GM19397 (cell line): ENCODE data around the gene TLN1.

Experiments used
- ATAC-seq: cut with Tn5 transposase; IDR thresholded peaks from one replicate; pipeline ENCODE4 v1.9.1; 2021; ENCODE audit warnings: mild to moderate bottlenecking, moderate library complexity; ENCODE audit not compliant: unreplicated experiment

TLN1 gene

DNA sequence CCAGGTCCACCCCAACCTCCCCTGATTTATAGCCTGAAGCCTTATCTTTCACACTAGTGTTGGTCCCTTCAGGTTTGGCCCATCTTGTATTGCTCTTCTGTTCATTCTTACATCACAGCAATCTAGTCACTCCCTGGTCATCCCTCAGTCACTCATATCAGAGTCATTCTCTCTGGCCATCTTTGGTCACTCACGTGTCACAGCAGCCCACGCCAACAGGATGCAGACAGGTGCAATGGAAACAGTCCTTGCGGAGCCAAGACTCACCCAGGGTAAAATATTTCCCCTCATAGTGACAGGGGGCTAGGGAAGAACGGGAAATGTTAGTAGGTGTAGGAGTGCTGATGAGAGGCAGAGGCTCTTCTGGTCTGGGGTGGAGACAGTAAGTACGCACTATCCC, 21.5 kb upstream of the TLN1 start:
- ATAC-seq = no peak

DNA sequence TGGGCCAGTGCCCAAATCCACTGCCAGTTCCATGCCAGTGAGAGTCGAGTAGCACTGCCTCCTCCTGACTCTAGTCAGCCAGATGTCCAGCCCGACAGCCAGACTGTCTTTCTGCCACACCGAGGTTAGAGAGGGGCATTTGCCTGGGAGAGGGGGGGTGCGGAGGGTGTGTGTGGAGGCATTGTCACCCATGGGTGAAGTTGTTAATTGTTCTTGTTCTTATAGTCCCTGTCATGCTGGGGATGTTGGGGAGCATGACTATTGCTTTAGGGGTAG, 18.2 kb upstream of the TLN1 start:
- no peak for ATAC-seq

DNA sequence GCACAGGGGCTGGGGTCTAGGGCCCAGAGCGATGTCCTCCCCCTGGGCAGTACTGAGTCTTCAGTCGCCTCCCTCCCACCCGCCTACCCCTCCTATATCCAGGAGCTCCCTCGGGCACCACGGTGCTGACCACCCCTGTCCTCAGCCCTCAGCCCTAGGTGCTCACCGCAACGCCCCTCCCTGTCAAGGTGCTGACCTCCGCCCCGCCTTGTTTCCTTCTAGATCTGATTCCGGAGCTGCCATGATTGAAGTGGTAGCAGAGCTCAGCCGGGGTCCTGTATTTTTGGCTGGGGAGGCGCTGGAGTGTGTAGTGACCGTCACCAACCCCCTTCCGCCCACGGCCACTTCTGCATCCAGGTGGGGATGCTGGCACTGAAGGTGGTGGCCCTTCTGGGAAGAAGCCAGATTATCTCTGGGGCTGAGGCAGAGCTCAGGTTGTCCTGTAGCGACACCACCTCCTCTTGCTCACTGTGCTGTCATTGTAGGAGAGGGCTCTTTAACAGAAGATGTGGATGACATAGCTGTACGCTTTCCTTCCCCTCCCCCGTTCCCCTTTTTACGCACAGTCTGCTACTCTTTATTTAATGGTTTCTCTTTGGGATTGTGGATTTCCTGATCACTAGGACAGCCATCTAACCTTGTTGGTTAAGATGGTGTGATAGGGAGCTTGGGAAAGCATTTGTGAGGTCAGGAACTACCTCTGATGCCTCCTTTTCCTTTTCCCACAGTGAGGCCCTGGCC, 17.7 kb upstream of the TLN1 start:
- ATAC-seq = peak; percentile 29

DNA sequence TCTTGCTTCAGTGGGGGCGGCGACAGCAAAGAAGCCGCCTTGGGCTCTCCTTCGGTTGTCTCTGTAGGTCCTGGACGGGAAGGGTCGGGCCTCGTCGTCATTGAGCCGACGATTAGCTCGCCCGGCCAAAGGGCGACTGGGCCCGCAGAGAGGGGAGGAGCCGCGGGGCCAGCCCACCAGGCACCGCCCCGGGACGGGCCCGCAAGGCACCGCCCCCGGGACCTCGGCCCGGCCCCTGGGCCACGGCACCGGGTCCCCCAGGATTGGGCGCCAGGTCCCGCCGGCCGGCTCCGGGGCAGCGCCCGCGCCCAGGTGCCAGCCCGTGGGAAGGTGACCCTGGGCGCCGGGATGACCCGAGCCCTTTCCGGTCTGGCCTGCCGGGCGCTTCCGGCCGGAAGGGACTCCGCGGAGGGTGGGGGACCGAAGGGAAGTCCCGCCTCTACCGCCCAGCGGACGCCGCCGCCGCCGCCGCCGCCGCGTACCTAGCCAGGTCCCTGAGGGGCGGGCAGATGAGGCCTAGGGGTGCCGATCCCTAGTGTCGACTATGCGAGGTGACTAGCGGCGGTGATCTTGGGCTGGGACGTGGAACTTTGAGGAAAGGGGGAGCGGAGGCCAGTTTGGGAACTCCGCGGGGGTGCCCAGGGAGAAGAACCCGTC, 17.0 kb upstream of the TLN1 start, which contains the start of the genes GBA2 and RGP1:
Gene GBA2, minus strand, starts transcription at position 371 of the 657 bp plus-strand sequence. CDS start 524 bp downstream, outside the sequence.
Gene RGP1, plus strand, starts transcription at position 430 of the 657 bp plus-strand sequence. CDS start 469 bp downstream, outside the sequence.
- ATAC-seq = peak; percentile 82

DNA sequence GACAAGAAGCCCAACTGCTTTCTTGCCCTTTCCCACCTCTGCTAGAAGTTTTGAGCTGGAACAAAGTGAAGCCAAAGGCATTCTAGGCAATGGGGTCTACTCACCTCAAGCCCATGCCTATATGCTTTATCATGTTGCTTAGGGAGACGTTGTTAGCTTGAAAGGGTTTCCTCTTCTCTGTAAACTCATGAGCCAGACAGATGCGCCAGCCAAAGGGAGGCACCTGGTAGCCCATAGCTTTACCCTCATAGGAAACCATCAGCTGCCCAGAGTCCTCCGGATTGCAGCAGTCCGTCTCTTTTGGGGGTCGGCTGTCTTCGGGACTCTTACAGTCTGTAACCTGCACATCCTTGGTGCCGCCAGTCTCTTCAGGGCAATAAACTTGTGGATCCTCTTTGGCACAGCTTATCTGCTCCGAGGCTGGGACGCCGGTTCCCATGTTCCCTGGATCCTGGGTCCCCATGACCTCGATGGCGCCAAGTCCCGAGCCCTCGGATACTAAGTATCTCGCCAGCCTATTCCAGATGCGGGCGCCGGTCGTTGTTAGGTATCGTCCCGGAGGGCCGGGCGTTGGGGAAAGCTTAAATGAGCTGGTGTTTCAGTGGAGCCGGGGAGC, 16.4 kb upstream of the TLN1 start:
- ATAC-seq = no peak

DNA sequence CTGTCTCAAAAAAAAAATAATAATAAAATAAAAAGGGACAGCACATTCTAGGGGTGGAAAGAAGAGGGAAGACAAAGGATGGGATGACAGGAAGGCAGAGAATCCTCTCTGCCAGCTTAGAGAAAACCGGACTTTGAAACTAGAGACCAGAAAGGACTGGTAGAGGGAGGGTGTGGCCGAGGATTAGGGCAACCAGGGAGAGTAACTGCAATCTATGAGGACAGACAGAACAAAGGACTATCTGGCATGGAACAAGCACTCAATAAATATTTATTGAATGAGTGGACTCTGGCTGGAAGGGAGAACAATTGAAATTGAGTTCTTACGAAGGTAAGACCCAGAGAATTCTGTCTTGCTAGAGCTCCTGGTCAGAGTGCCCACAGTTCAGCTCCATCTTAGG, 14.6 kb upstream of the TLN1 start:
- no peak for ATAC-seq

DNA sequence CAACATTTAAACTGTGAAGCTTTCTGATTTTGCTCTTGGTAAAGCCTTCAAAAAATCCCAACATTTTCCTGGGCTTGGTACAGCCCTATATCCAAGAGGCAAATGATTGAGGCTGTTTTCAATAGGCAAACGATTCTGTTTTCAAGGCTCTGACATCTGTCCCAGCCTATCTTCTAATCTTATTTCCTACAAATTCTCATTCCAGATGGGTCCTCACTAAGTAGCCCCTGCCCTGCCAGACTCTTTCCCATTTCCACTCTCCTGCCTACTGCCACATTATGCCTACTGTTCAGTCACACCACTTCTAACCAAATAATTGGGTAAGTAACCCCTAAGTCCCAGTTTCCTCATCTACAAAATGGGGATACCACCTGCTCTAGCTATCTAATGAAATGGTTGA, 13.6 kb upstream of the TLN1 start:
- ATAC-seq = no peak

DNA sequence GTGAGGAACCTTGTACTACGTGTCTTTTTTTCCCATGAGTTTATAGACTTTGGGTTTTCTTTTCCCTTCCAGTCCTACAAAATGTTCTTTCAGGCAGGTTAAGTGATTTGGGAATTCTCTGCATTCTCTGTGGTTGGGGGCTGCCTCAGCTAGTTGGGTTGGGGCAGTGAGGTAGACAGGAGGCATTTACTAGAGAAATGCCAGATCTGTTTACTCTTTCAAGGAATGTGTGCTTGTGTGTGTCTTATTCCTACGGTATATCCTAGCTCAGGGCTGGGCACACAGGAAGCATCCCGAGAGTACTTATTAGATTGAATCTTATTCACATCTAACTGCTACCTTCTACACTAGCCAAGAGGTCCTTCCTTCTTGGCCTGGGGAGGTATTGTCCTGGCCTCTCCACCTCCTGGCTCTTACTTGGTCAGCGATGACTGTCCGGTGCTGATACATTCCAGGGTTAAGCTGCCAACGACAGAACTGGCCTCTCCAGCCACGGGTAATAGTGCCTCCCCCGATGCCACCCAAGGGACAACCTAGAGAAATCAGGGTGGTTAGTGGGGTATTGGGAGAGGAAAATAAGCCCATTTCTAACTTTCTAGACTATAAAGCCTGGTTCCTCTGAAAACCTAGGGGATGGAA, 12.0 kb upstream of the TLN1 start:
- no peak for ATAC-seq

DNA sequence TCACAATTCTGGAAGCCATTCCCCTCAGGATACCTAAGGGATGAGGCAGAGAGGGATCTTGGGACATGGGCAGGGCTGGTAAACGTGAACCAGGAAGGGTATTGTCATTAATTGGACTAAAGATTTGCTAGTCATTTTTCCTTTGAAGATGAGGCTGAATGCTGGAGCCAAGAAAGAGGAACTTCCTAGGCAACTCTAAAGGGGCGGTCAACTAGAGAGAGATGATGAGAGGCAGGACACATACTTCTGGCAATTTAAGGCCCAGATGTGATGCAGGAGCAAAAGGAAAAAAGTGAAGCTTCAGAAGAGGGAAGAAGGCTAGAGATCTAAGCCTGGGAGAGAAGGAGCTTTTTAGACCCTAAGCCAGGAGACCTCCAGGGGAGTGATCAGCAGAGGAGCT, 11.5 kb upstream of the TLN1 start:
- ATAC-seq = no peak

DNA sequence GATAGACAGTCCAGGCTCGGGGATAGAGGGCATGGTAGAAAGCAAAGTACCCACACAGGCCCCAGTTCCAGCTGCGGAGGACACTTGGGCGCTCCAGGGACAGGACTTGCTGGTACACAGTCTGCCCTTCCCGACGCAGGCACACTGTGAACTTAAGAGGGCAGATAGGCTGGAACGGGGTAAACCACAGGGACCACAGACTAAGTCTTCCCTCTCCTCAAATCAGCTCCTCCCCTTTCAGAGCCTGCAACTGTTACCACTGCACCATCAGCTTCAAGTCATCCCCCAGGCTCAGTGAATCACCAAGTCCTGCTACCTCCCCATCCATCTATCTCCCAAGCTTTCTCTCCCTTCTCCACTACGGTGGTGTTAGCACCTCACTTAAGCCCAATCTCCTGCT, 9.7 kb upstream of the TLN1 start:
- ATAC-seq = no peak

DNA sequence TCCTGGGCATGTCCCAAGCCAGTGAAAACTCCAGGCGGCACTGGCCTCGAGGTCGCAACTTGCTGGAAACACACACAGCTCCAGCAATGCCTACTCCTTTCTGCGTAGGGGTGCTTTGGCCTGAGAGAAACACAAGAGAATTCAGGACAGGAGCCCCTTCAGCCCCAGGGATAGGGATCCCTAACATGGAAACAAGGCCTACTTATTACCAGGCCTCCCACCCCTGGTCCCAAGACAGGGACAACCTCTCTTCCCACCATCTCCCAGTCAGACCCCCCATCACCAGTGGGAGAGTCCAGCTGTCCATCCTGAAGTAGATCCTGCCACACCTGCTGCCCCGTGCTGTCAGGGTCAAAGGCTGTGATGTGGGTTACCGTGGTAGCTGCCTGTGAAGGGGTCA, 8.2 kb upstream of the TLN1 start:
- no peak for ATAC-seq

DNA sequence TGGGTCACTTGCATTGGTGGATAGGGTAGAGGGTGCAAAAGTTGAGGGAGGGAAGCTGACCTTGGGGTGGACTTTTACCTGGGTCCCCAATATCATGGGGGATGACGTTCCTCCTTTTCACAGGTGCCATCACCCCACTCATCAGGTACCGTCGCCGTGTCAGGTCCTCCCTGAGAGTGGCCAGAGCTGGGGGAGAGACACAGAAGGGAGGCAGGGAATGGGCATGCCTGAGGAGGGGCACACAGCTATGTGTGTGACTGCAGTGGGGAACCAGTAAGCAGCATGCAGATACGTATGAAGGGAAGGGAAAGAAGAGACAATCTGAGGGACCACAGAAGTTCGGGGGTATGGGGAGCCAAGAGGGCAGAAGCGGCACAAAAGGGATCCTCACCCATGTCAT, 6.9 kb upstream of the TLN1 start:
- ATAC-seq = no peak

DNA sequence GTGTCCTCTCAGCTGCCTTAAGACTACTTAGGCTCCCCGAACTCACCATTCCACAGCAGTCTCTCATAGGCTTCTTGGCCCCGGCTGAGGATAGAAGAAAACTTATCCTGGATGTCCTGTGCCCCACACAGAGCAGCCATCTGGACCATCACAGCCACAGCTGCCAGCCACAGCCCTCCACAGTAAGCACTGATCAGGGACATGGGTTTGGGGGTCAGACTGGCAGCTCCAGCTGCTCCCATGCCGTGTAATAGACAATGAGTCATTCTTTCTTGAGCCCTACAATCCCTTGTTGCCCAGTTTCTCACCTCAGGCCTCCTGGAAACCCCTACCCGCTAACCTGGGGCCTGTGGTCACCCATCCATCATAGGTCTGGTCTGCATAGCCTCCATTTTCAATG, 6.2 kb upstream of the TLN1 start:
- no peak for ATAC-seq

DNA sequence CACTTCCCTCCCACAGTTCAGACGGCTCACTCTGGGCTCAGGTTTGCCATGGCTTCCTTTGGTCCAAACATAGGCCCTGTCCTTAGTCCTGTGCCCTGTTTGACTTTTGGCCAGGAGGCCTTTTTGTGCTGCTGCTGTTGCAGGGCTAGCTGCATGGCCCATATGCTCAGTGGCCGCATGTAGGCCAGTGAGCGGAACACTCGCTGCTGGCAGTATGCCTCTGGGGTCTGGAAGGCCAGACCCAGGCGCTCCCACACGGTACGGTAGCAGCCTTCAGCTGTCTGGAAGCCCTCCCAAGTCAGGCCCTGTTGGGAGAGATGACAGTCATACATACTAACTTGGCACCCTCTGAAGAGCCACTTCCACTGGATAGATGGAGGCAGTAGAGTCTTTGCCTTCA, 5.1 kb upstream of the TLN1 start:
- ATAC-seq = no peak

DNA sequence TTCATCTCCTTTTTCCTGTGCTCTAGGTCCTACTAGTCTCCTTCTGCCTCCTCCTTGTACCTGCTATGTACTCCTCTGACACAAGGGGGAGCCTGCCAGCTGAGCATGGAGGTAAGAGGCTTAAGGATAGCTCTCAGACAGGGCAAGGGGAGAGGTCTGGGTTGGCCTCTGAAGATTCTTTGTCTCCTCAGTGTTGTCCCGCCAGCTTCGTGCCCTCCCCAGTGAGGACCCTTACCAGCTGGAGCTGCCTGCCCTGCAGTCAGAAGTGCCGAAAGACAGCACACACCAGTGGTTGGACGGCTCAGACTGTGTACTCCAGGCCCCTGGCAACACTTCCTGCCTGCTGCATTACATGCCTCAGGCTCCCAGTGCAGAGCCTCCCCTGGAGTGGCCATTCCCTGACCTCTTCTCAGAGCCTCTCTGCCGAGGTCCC, 4.2 kb upstream of the TLN1 start:
- ATAC-seq = no peak

DNA sequence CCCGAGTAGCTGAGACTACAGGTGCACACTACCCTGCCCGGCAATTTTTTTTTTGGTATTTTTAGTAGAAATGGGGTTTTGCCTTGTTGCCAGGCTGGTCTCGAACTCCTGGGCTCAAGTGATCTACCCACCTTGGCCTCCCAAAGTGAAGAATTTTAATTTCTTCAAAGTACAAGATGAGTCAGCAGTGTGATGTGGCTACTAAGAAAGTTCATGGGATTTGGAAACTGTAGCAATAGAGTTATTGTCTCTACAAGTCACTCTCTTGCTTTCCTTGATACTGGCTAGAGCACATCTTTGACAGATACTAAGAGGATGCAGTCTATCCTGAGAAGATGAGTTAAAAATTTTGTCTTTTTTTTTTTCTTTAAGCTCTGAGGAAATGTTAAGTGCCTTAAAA, 2.1 kb upstream of the TLN1 start:
- ATAC-seq = no peak

DNA sequence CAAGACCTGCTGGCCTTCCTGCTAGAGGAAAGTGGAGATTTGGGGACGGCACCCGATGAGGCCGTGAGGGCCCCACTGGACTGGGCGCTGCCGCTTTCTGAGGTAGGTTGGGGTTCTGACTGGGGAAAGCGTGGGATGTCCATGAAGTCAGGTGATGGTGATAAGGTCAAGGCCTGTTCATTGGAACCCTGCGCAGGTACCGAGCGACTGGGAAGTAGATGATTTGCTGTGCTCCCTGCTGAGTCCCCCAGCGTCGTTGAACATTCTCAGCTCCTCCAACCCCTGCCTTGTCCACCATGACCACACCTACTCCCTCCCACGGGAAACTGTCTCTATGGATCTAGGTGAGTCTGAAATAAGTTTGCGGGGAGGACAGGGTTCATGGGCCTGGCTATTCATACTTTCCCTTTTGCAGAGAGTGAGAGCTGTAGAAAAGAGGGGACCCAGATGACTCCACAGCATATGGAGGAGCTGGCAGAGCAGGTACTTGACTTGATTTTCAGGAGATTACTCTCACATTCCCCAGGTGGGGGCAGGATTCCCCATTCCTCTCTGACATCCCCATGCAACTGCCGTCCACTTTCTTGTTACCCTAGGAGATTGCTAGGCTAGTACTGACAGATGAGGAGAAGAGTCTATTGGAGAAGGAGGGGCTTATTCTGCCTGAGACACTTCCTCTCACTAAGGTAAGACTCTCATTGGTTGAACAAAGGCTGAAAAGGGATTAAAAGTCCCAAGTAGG, 976 bp upstream of the TLN1 start:
- no peak for ATAC-seq

DNA sequence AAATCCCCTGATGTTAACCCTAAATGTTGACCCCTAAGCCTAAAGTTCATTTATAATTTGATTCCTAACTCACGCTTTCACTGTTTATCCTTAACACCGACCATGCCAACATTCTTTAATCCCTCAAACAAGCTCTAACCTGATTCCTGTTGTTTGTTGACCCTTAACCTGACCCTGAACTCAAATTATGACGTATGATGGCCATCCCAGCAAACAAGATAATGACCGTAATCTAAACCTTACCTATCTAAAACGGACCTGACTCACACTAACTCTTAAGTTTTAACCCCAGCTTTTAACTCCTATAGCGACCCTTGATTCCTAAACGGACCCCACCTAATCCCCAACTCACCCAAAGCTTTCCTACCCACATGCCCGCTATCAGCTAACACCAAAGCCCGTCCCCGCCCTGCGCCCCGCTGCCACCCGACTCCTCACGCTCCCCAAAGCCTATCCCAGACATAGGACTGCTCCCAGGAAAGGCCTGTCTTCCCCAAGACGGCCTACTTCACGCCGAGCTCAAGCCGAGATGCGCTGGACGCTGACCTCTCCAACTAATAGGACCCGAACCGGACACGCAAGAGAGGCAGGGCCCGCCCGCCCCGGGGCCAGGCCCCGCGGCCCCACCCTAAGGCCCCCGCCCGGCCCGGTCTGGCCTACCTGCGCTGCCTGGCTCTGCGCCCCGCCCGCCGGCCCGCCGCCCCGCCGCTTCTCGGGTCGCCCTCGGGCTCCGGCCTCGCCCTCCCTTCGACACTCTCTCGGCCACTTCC, 395 bp downstream of the TLN1 start:
- ATAC-seq = peak; percentile 0

DNA sequence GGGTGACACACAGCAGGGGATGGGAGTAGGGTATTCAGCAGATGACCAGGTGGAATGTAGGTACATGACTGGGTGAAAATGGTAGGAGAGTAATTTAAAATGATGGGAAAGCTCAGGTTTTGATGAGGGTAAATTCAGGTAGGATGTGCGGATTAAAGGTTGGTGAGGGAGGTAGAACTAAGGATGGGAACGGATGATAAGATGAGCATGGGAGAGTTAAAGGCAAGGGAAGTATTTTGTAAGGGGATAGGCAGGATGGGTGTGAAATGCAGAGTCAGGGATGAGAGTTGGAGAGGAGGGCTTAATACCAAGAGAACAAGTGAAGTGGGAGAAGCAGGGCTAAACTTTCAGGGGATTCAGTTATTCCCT, 1.5 kb downstream of the TLN1 start:
- no peak for ATAC-seq

DNA sequence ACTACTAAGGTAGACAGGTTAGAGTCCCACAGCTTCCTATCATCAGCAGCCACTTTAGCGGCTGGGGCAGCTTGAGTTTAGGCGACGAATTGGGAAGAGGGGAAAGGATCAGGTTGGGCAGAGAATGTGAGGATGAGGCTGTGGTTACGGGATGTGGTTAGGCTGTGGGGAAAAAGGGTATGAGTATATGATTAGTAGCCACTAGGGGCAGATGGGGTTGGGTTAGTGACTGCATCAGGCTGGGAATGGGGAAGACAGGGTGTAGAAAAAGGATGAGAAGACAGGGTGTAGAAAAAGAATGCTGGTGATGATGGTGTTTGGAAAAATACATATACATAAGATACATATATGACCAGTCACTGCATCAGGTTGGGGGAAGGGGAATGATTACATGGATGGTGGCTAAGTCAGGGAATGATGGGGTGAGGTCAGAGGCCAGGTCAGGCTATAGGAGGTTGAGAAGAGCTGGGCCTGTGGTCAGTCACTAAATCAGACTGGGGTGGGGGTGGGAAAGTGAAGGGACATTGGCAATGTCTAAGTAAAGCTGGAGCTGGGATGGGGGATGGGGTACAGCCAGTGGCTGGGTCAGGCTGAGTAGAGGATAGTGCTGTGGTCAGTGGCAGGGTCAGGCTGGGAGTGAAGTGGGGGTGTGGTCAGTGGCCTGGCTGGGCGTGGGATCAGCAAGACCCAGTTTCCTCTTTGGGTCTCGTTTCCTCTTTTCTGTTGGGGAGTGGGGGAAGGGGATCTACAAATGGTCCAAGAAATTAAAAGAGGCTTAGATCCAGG, 2.1 kb downstream of the TLN1 start:
- no peak for ATAC-seq
